ENCODE measurements around the gene DAND5.

DNA sequence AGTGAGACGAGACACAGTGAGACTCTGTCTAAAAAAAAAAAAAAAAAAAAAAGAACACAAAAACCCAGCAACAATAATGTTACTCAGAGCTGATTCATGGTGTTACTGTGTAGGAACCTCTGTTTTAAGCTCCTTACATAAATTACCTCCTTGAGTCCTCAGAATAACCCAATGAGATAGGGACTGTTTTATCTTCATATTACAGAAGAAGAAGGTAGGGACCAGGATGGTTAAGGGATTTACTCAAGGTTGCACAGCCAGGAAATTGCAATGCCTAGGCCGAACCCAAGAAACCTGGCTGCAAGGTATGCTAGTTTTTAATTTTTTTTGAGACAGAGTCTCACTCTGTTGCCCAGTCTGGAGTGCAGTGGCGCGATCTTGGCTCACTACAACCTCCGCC is 1.5 kb upstream of the DAND5 start:
- TF ChIP-seq CTCF (IDR thresholded peaks at IDR 0.05; ENCODE audit: borderline replicate concordance, extremely low read depth, low read length, poor library complexity, severe bottlenecking) = no peak
- no peak for TF ChIP-seq EZH2 (IDR thresholded peaks at IDR 0.05; ENCODE audit: borderline replicate concordance, low read depth, low read length, severe bottlenecking)

Measured in DND-41 (cell line).